Progenitor cell of endocrine pancreas (in vitro differentiated cells): Measurements from ENCODE around the gene GTF3C2. TPM values are rescaled to one million over a fixed set of nuclear protein-coding genes. Genes with fewer than 3 reads are reported as not detected.

Experiments
- DNase-seq: peaks from one replicate; pipeline ENCODE4 v3.0.0; 2021; ENCODE audit warnings: low spot score; ENCODE audit not compliant: unreplicated experiment
- H3K27ac Mint-ChIP-seq: 2 replicates; pipeline ENCODE4 v1.8.0; 2021; ENCODE audit warnings: mild to moderate bottlenecking, moderate library complexity, mixed read lengths
- H3K27me3 Mint-ChIP-seq: 2 replicates; pipeline ENCODE4 v1.8.0; 2021; ENCODE audit warnings: mixed read lengths
- H3K36me3 Mint-ChIP-seq: 2 replicates; pipeline ENCODE4 v1.8.0; 2022; ENCODE audit warnings: mixed read lengths; ENCODE audit not compliant: insufficient read depth
- H3K4me1 Mint-ChIP-seq: 2 replicates; pipeline ENCODE4 v1.8.0; 2021; ENCODE audit warnings: low read depth, mixed read lengths
- H3K4me3 Mint-ChIP-seq: 2 replicates; pipeline ENCODE4 v1.8.0; 2021; ENCODE audit warnings: low read depth, mild to moderate bottlenecking, moderate library complexity, mixed read lengths
- H3K9me3 Mint-ChIP-seq: 2 replicates; pipeline ENCODE4 v1.8.0; 2021; ENCODE audit warnings: low read depth, mixed read lengths
- CTCF ChIP-seq: fragments of 200-600 bp; sonication (generic); IDR thresholded peaks from one replicate; pipeline ENCODE4 v1.5.0; 2021; ENCODE audit warnings: antibody characterized with exemption, mild to moderate bottlenecking; ENCODE audit not compliant: unreplicated experiment
- total RNA-seq: library from RNA; stranded (reverse); gene quantifications from 2 replicates; pipeline ENCODE4 v1.2.1, GENCODE V29; 2021

Gene GTF3C2
- total RNA-seq, 1 donor from 2014 or later = 106 TPM

- Mint-ChIP-seq H3K27me3 (peaks cover 13% of the 10 kb centered on the region), H3K4me3 (no peak overlapping the region), H3K9me3 (no peaks in the 10 kb centered on the region), H3K36me3 (no peaks in the 10 kb centered on the region), H3K27ac (no peak overlapping the region), H3K4me1 (peaks cover 15% of the 10 kb centered on the region)
- no peak for TF ChIP-seq CTCF
- DNase-seq = no peak
Measured at GRCh38 chr2:27297195-27297594, 59.4 kb downstream of the GTF3C2 start.

GRCh38 chr2:27296481-27296880 is 60.1 kb downstream of the GTF3C2 start:
- TF ChIP-seq CTCF = no peak
- Mint-ChIP-seq H3K4me3 (no peak overlapping the region), H3K9me3 (no peaks in the 10 kb centered on the region), H3K36me3 (no peaks in the 10 kb centered on the region), H3K27me3 (peaks cover 20% of the 10 kb centered on the region), H3K4me1 (peaks cover 15% of the 10 kb centered on the region), H3K27ac (no peak overlapping the region)
- no peak for DNase-seq

GRCh38 chr2:27294928-27295327 is 61.6 kb downstream of the GTF3C2 start:
- H3K27me3 Mint-ChIP-seq = peaks cover 21% of the 10 kb centered on the region

GRCh38 chr2:27291865-27292264 is 64.7 kb downstream of the GTF3C2 start:
- no peak for DNase-seq
- Mint-ChIP-seq H3K9me3 (no peaks in the 10 kb centered on the region), H3K4me1 (peaks cover 10% of the 10 kb centered on the region), H3K27me3 (peaks cover 29% of the 10 kb centered on the region), H3K36me3 (no peaks in the 10 kb centered on the region), H3K4me3 (no peak overlapping the region), H3K27ac (no peak overlapping the region)
- TF ChIP-seq CTCF = peak; percentile 20

More at GRCh38 chr2:27294928-27295327, 61.6 kb downstream of the GTF3C2 start:
- no peak for TF ChIP-seq CTCF
- peaks cover 15% of the 10 kb centered on the region for H3K4me1 Mint-ChIP-seq
- H3K36me3 Mint-ChIP-seq = no peaks in the 10 kb centered on the region
- DNase-seq = no peak
- no peak overlapping the region for H3K4me3 Mint-ChIP-seq
- no peak overlapping the region for H3K27ac Mint-ChIP-seq
- H3K9me3 Mint-ChIP-seq = no peaks in the 10 kb centered on the region

GRCh38 chr2:27290549-27290948 is 66.0 kb downstream of the GTF3C2 start:
- no peak overlapping the region for H3K4me3 Mint-ChIP-seq
- no peak for TF ChIP-seq CTCF
- H3K27me3 Mint-ChIP-seq = peaks cover 33% of the 10 kb centered on the region
- no peaks in the 10 kb centered on the region for H3K9me3 Mint-ChIP-seq
- H3K36me3 Mint-ChIP-seq = no peaks in the 10 kb centered on the region
- peaks cover 10% of the 10 kb centered on the region for H3K4me1 Mint-ChIP-seq
- H3K27ac Mint-ChIP-seq = no peak overlapping the region
- no peak for DNase-seq
